K562 (cell line): ENCODE measurements around the gene SLAMF6. TPM values are rescaled to one million over a fixed set of nuclear protein-coding genes. Genes with fewer than 3 reads are reported as not detected.

Experiments
- MXI1 ChIP-seq: IDR thresholded peaks from 2 replicates; pipeline ENCODE4 v1.6.1; 2011; ENCODE audit warnings: low read depth, mild to moderate bottlenecking, improper control_type of control experiment, low read length
- STAT5B ChIP-seq: fragments of 250-450 bp; sonication (Bioruptor Pico); IDR thresholded peaks from 2 replicates; pipeline ENCODE4 v1.8.0; 2021; ENCODE audit warnings: mild to moderate bottlenecking, inconsistent platforms
- ZBTB2 ChIP-seq: fragments of 450-650 bp; IDR thresholded peaks from 2 replicates; pipeline ENCODE4 v1.6.1; 2016; ENCODE audit warnings: antibody characterized with exemption
- polyA plus RNA-seq, 8 experiments: library from polyadenylated mRNA; depleted of rRNA in 4 of 8; stranded (reverse) in 5 of 8; unstranded in 3 of 8; fragments of >200 nt; fragmentation: Nextera tagmentation in 2 of 8; fragmentation: Illumina TruSeq in 1 of 8; extraction: Ambion mirVana in 2 of 8; extraction: Trizol in 1 of 8; gene quantifications; 2 replicates each; pipeline versions ENCODE4 v1.2.1 to v1.2.3, GENCODE V29; 2011 to 2014; ENCODE audit warnings: inconsistent platforms in 1 of 8, missing spikeins in 1 of 8
- total RNA-seq, 7 experiments: library from RNA; depleted of rRNA in 6 of 7; stranded (reverse); fragments of >200 nt in 6 of 7; fragmentation: Illumina TruSeq in 2 of 7; extraction: Trizol in 2 of 7; gene quantifications; 2 replicates each; pipeline versions ENCODE4 v1.2.1 to v1.2.3, GENCODE V29; 2011 to 2021; ENCODE audit warnings: low replicate concordance in 1 of 7
- TF ChIP-seq, protein P1 (sequence below): fragments of 250-450 bp; sonication (Bioruptor Pico); IDR thresholded peaks from 2 replicates; pipeline ENCODE4 v1.5.0; 2021; ENCODE audit warnings: mild to moderate bottlenecking, borderline replicate concordance
- TF ChIP-seq, protein P2 (sequence below): sonication (generic); formaldehyde crosslinking; IDR thresholded peaks from 2 replicates; pipeline ENCODE4 v1.8.0; 2022; ENCODE audit warnings: missing genetic modification reagents, mild to moderate bottlenecking, moderate library complexity, borderline replicate concordance

The SLAMF6 gene
- total and polyA plus RNA-seq, 9 of the 15 experiments (the other 6 are each of a cell fraction or from before 2014, with no cell fraction given): 0.56 to 4.8 (median 1.1) TPM

DNA sequence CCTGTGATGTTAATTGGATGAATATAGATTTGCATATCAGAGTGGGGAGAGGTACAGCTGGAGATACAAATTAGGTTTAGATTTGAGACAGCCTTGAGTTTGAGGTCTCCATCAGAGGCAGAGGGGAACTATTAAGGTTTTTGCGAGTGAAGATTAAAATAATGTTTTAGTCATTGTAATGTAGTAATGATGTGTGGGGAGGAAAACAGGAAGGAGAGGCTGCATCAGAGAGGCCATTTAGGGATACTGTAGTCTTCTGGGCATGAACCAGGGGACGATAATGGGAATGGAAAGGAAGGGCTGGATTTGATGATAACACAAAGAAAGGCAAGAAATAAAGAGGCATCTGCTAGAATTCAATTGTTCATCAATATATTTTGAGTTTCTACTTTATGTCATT lies 46.8 kb upstream of the SLAMF6 start (continued):
- TF ChIP-seq STAT5B (CRISPR knock-in tag): no peak
- TF ChIP-seq ZBTB2: no peak
- TF ChIP-seq, protein P1, sequence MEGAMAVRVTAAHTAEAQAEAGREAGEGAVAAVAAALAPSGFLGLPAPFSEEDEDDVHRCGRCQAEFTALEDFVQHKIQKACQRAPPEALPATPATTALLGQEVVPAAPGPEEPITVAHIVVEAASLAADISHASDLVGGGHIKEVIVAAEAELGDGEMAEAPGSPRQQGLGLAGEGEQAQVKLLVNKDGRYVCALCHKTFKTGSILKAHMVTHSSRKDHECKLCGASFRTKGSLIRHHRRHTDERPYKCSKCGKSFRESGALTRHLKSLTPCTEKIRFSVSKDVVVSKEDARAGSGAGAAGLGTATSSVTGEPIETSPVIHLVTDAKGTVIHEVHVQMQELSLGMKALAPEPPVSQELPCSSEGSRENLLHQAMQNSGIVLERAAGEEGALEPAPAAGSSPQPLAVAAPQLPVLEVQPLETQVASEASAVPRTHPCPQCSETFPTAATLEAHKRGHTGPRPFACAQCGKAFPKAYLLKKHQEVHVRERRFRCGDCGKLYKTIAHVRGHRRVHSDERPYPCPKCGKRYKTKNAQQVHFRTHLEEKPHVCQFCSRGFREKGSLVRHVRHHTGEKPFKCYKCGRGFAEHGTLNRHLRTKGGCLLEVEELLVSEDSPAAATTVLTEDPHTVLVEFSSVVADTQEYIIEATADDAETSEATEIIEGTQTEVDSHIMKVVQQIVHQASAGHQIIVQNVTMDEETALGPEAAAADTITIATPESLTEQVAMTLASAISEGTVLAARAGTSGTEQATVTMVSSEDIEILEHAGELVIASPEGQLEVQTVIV (CRISPR knock-in tag): no peak
- no peak for TF ChIP-seq MXI1
- TF ChIP-seq, protein P2, sequence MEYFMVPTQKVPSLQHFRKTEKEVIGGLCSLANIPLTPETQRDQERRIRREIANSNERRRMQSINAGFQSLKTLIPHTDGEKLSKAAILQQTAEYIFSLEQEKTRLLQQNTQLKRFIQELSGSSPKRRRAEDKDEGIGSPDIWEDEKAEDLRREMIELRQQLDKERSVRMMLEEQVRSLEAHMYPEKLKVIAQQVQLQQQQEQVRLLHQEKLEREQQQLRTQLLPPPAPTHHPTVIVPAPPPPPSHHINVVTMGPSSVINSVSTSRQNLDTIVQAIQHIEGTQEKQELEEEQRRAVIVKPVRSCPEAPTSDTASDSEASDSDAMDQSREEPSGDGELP (CRISPR knock-in tag): no peak
